Chondrocyte (in vitro differentiated cells): Measurements from ENCODE around the gene PARP3. TPM values are rescaled to one million over a fixed set of nuclear protein-coding genes. Genes with fewer than 3 reads are reported as not detected.

Experiments used
- DNase-seq: peaks from one replicate; pipeline ENCODE4 v3.0.0; 2021; ENCODE audit warnings: mixed read lengths, low spot score
- H3K27ac Mint-ChIP-seq: one replicate; pipeline ENCODE4 v1.8.0; 2021; ENCODE audit warnings: mild to moderate bottlenecking, moderate library complexity, mixed read lengths; ENCODE audit not compliant: unreplicated experiment
- H3K27me3 Mint-ChIP-seq: 2 replicates; pipeline ENCODE4 v1.8.0; 2021; ENCODE audit warnings: low read depth, mixed read lengths
- H3K36me3 Mint-ChIP-seq: 2 replicates; pipeline ENCODE4 v1.8.0; 2021; ENCODE audit warnings: low read depth, mixed read lengths
- H3K4me1 Mint-ChIP-seq: 2 replicates; pipeline ENCODE4 v1.8.0; 2021; ENCODE audit warnings: low read depth, mild to moderate bottlenecking, mixed read lengths
- H3K4me3 Mint-ChIP-seq: one replicate; pipeline ENCODE4 v1.8.0; 2021; ENCODE audit warnings: mild to moderate bottlenecking, moderate library complexity, mixed read lengths; ENCODE audit not compliant: unreplicated experiment
- H3K9me3 Mint-ChIP-seq: 2 replicates; pipeline ENCODE4 v1.8.0; 2021; ENCODE audit warnings: low read depth, mixed read lengths
- CTCF ChIP-seq: fragments of 200-600 bp; sonication (generic); IDR thresholded peaks from 2 replicates; pipeline ENCODE4 v1.5.0; 2021; ENCODE audit warnings: antibody characterized with exemption, mild to moderate bottlenecking, moderate library complexity
- total RNA-seq: library from RNA; stranded (reverse); gene quantifications from 3 replicates; pipeline ENCODE4 v1.2.1, GENCODE V29; 2021

PARP3 gene
- total RNA-seq, 1 donor from 2014 or later: 9.5 TPM

GRCh38 chr3:51948016-51948580 lies 5.9 kb downstream of the PARP3 start:
- peaks cover 1% of the 10 kb centered on the region for H3K4me1 Mint-ChIP-seq
- DNase-seq: peak; percentile 79
- H3K27me3 Mint-ChIP-seq: peaks cover 2% of the 10 kb centered on the region
- H3K9me3 Mint-ChIP-seq: no peaks in the 10 kb centered on the region
- H3K36me3 Mint-ChIP-seq: peaks cover 2% of the 10 kb centered on the region
- H3K4me3 Mint-ChIP-seq: no peak overlapping the region
- no peak for TF ChIP-seq CTCF
- H3K27ac Mint-ChIP-seq: no peak overlapping the region

- DNase-seq: peak; percentile 55
- TF ChIP-seq CTCF: no peak
- no peaks in the 10 kb centered on the region for H3K9me3 Mint-ChIP-seq
- H3K4me1 Mint-ChIP-seq: no peaks in the 10 kb centered on the region
- peaks cover 2% of the 10 kb centered on the region for H3K36me3 Mint-ChIP-seq
- no peak overlapping the region for H3K27ac Mint-ChIP-seq
- H3K4me3 Mint-ChIP-seq: no peak overlapping the region
- H3K27me3 Mint-ChIP-seq: peaks cover 5% of the 10 kb centered on the region
These were observed 7.0 kb downstream of the PARP3 start for GRCh38 chr3:51949121-51949520.

- no peaks in the 10 kb centered on the region for H3K4me1 Mint-ChIP-seq
- no peak for DNase-seq
- peaks cover 2% of the 10 kb centered on the region for H3K36me3 Mint-ChIP-seq
- peaks cover 5% of the 10 kb centered on the region for H3K27me3 Mint-ChIP-seq
- no peak overlapping the region for H3K4me3 Mint-ChIP-seq
- no peaks in the 10 kb centered on the region for H3K9me3 Mint-ChIP-seq
- no peak for TF ChIP-seq CTCF
- no peak overlapping the region for H3K27ac Mint-ChIP-seq
These were observed 8.7 kb downstream of the PARP3 start for GRCh38 chr3:51950899-51951298.

GRCh38 chr3:51953445-51953844 lies 11.3 kb downstream of the PARP3 start:
- Mint-ChIP-seq H3K27me3 (peaks cover 5% of the 10 kb centered on the region), H3K27ac (no peak overlapping the region), H3K4me1 (no peaks in the 10 kb centered on the region), H3K4me3 (no peak overlapping the region), H3K9me3 (no peaks in the 10 kb centered on the region), H3K36me3 (peaks cover 3% of the 10 kb centered on the region)
- DNase-seq: no peak
- no peak for TF ChIP-seq CTCF

GRCh38 chr3:51954105-51954504 lies 11.9 kb downstream of the PARP3 start:
- no peaks in the 10 kb centered on the region for H3K4me1 Mint-ChIP-seq
- H3K9me3 Mint-ChIP-seq: no peaks in the 10 kb centered on the region
- H3K36me3 Mint-ChIP-seq: peaks cover 3% of the 10 kb centered on the region
- peaks cover 5% of the 10 kb centered on the region for H3K27me3 Mint-ChIP-seq
- H3K27ac Mint-ChIP-seq: no peak overlapping the region
- DNase-seq: no peak
- no peak for TF ChIP-seq CTCF
- no peak overlapping the region for H3K4me3 Mint-ChIP-seq
